HS-5 (cell line): Measurements from ENCODE around the gene PUSL1.
A peak's percentile ranks its signal among the peaks of the same experiment; 100 is the strongest.

Experiments
- DNase-seq: peaks from one replicate; pipeline ENCODE4 v3.0.0-alpha.2; 2012; ENCODE audit warnings: low read depth

Gene PUSL1

GRCh38 chr1:1295154-1295923 is 13.1 kb upstream of the PUSL1 start:
- DNase-seq = no peak

- DNase-seq = no peak
Observed at GRCh38 chr1:1296070-1297061, 12.0 kb upstream of the PUSL1 start.

GRCh38 chr1:1297802-1298424 is 10.5 kb upstream of the PUSL1 start:
- DNase-seq = no peak

DNA sequence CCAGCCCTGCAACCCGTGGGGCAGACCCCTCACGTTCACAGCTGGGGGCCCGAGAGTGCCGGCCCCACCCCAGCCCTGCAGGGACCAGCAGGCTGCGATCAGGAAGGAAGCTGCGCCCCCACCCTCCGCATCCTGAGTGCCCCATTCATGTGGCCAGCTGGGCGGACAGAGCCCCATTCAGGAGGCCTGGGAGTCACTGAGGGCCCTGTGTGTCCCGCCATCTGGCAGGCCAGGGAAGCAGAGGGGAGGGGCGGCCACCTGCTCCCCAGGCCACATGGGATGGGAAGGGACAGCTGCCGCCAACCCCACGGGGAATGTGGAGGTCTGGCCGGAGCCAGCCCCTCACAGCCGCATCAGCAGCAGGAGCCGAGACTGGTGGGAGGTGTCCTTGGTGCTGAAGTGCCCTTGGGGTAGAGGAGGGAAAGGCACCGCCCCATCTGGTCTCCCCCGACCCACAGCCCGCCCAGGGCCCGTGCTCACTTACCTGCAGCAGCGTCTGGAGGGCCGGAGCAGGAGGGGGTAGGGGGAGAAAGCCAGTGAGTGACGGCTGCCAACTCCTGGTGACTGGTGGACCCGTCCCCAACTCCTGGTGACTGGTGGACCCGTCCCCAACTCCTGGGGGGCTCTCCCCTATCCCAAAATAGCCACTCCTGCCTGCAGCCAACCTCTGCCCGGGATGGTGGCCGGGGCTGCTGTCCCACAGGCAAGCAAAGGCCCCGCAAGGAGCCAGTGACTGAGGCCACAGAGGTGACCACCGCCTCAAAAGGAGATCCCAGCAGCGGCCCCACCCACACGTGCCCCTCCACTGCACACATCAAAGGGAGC is 9.3 kb upstream of the PUSL1 start:
- no peak for DNase-seq

DNA sequence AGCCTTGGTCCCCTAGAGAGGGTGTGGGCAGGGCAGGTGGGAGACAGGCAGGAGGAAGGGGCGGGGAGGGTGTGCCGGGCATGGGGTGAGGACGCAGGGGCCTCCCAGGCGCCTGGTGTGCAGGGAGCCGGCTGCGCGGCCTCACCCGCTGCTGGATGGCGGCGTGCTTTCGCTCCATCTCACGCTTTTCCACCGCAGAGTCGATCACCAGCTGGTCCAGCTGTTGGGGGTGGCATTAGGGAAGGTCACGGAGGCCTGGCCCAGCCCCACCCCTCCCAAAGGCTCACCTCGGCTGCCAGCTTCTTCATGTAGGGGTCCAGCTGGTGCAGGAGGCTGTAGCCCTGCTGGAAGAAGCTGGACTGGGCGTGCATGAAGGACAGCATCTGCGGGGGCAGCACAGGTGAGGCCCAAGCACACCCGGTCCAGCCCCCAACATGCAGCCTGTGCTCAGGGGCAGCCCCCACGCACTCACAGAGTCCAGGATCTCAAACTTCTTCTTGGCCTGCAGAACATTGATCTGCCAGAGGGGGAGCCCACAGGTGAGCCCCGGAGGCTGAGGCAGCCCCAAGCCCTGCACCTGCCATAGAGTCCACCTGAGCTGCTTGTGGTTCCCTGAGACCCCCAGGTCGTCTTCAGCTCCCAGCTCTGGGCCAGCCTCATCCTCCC is 8.6 kb upstream of the PUSL1 start:
- DNase-seq = no peak

- DNase-seq = no peak
Observed at GRCh38 chr1:1300352-1300739, 8.1 kb upstream of the PUSL1 start.

DNA sequence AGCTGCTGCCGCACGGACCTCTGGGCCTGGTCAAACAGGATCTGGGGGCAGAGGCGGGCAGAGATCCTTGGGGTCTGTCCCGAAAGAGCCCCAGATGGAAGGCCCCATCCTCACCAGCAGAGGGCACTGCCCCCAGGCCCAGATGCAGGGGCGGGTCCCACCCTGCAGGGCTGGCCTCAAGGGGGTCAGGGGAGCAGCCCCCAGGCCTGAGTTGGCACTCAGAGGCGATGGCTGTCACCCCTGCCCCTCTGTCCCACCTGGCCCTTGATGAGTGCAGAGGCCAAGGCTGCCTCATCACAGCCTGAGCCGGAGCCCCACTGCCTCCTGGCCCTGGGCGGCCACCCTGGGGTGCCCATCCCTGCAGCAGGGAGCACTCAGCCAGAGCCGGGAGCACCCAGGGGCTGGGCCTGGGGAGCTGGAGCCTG is 6.4 kb upstream of the PUSL1 start:
- DNase-seq = no peak

DNA sequence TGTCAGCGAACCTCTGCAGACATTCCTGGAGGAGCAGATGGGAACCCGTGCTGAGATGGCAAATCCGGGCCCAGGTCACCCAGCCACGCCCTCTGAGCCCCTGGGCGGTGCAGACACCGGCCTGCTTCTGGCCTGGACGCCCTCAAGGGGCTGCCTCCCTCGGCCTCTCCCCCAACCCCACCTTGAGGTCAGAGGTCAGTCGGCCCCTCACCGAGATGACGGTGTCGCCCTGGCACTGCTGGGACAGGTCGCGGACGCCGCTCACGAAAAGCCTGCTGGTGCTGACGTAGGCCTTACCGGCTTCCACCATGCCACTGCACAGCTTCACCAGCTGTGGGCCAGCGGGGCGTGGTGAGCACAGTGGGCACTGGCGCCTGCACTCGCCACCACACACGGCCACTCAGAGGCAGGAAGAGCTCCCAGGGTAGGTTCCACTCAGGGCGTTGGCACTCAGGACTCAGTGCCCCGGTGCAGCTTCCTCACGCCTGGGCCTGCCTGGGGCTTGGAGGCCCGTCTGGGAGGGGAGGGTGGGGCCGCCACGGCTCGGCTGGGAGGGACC is 5.4 kb upstream of the PUSL1 start:
- no peak for DNase-seq

DNA sequence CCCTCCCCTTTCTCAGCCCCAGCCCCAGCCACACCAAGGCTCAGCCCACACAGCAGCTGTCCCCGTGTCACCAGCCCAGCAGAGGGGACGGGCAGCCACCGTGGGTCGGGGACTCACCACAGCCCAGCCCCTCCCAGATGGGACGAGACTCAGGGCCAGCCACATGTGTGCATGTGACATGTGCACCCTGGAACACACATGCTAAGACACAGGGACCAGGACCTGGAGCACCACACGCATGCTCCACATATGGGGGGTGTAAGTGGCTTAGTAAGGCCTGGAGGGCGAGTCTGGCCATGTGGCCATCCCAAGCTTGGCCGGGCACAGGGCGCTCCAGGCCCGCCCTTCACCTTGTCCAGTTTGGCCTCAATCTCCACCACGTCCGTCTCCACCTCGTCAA is 4.7 kb upstream of the PUSL1 start:
- DNase-seq = no peak

GRCh38 chr1:1304331-1305299 is 3.8 kb upstream of the PUSL1 start:
- DNase-seq = no peak

DNA sequence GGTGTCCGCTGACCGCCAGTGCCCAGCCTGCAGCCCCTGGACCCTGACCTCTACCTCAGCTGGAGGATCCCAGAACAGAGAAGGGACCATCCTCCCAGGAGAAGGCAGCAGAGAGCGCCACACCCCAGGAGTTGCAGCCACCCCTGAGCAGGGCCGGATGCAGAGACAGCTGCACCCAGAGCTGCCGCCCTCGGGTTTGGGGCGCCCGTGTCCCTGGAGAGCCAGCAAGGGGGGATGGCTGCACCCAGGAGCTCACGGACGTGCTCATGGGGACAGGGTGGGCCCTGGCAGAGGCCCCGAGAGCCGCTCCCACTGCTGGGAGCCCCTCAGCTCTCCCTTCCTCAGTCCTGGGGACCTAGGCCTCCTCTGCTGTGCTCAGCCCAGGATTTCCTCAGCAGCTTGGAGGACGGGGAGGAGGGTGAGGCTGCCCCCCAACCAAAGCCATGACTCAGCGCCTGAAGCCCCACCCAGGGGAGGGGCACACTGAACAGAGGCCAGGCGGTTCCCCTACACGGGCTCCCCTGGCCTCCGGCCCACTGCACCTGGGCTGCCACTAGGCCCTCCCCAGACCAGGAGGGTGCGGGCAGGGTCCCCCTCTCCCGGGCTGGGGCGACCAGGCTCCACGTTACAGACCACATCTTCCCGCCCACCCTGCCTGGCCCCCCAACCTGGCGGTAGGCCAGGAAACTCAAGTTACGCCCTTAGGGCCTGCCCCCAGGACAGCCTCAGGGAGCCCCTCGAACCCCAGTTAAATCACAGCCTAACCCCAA is 2.9 kb upstream of the PUSL1 start:
- peak; percentile 56 for DNase-seq

GRCh38 chr1:1306070-1306660 is 2.2 kb upstream of the PUSL1 start:
- DNase-seq = no peak

GRCh38 chr1:1306661-1307260 is 1.6 kb upstream of the PUSL1 start:
- no peak for DNase-seq

DNA sequence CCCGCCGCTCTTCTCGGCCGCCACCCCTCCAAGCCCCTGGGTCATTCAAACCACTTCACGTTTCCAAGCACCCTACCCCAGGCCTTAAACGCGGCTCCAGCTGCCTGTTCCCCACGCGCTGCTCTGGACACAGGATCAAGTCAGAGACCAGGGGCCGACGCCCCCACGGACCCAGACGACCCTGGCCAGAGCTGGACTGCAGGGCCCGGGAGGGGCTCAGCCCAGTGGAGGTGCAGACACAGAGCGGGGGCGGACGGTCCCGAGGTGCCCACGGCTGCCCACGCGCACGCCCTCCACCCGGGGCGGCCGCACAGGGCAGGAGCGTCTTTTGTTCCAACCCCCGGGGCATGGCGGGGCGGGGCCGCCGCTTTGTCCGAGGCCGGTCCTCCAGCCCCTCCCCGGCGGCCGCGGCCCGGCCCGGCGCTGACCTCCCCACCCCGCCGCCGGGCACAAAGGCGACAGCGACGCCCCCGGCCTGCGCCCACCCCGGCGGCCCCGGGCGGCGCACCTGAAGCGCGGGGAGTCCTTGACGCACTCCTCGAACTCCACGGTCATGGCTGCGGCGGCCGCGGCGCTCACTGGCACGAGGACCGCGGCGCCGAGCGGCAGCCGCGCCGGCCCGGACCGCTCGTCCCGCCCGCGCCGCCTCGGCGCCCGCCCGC is 1.0 kb upstream of the PUSL1 start:
- DNase-seq = no peak

- DNase-seq = no peak
Observed at GRCh38 chr1:1308756-1309250, 406 bp downstream of the PUSL1 start.

DNA sequence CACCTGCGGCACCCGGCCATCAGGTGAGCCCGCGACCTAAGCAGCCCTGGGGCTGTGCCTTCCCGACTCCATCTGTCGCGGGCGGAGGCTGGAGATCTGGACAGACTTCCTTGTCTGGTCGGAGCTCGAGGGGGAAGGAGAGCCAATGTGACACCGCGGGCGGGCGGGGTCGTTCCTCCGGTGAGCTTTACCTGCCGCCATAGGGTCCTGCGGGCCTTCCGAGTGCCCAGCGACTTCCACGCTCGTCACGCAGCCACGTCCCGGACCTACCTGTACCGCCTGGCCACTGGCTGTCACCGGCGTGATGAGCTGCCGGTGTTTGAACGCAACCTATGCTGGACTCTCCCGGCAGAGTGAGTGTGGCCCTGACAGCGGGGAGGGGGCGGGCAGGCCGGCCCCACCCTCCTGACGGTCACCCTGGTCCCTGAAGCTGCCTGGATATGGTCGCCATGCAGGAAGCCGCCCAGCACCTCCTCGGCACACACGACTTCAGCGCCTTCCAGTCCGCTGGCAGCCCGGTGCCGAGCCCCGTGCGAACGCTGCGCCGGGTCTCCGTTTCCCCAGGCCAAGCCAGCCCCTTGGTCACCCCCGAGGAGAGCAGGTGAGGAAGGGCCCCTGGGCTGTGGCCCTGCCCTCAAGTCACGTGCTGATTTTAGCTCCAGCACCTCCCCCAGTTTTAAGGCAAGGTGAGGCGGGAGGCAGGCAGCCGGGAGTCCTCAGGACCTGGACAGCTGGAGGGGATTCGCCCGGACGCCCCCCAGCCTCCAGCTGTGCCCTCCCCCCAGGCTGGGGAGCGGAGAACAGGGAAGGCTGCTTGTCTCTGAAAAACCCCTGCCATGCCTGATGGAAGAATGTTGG is 1.1 kb downstream of the PUSL1 start:
- DNase-seq = no peak

DNA sequence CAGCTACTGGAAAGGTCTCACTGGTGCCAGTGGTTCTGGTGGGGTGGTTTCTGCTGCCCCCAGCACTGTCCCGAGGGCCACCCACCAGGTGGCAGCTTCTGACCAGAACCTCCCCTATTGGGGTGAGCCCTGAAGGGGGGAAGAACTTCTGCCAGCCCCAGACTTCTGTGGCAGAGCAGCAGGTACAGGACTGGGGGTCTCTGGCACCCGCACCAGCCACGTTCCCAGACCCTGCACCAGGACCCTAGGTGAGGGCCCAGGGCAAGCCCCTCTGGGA is 1.6 kb downstream of the PUSL1 start:
- no peak for DNase-seq
